ENCODE measurements around the gene LRP5. TPM values are rescaled to one million over a fixed set of nuclear protein-coding genes. Genes with fewer than 3 reads are reported as not detected.

Gene LRP5
- total RNA-seq, 2 experiments from 2014 or later = 2.0 to 2.9 TPM

DNA sequence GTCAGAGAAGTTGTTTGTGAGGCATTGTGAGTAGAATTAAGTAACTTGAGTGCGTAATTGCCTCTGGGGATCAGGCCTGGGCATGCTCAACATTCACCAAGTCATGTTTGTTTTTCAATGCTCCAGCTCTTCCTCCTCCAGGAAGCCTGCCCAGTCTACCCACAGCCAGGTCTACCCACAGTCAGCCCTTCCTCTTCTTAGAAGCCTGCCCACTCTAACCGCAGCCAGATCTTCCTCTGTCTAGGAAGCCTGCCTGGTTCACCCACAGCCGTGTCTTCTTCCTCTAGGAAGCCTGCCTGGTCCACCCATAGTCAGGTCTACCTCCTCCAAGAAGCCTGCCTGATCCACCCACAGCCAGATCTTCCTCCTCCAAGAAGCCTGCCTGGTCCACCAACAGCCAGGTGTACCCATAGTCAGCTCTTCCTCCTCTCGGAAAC lies 25.0 kb downstream of the LRP5 start:
- CTCF ChIA-PET = no interaction called here
- Mint-ChIP-seq H3K36me3 (ENCODE audit: low read depth) (no peaks in the 10 kb centered on the region), H3K9me3 (no peaks in the 10 kb centered on the region), H3K27me3 (no peaks in the 10 kb centered on the region), H3K4me3 (no peak overlapping the region), H3K4me1 (ENCODE audit: low read depth) (peaks cover 61% of the 10 kb centered on the region), H3K27ac (peak overlapping the region; percentile 14)
- intact Hi-C loops (cut with DNase I, micrococcal nuclease) = no loop called here
- Histone ChIP-seq H3K27me3 (ENCODE audit: control insufficient read depth in 1 of 2, insufficient read depth in 2 of 2, low read length in 2 of 2) (no peaks in the 10 kb centered on the region), H3K9me3 (ENCODE audit: control insufficient read depth in 1 of 2, insufficient read depth in 1 of 2, low read length in 2 of 2) (no peaks in the 10 kb centered on the region), H3K27ac (ENCODE audit: low read depth in 1 of 2, low read length in 2 of 2) (no peak overlapping the region), H3K36me3 (ENCODE audit: insufficient read depth, low read length) (no peaks in the 10 kb centered on the region), H3K4me3 (ENCODE audit: low read length) (no peak overlapping the region), H3K4me1 (ENCODE audit: insufficient read depth, low read length) (peaks cover 40% of the 10 kb centered on the region)
- TF ChIP-seq, protein P1, sequence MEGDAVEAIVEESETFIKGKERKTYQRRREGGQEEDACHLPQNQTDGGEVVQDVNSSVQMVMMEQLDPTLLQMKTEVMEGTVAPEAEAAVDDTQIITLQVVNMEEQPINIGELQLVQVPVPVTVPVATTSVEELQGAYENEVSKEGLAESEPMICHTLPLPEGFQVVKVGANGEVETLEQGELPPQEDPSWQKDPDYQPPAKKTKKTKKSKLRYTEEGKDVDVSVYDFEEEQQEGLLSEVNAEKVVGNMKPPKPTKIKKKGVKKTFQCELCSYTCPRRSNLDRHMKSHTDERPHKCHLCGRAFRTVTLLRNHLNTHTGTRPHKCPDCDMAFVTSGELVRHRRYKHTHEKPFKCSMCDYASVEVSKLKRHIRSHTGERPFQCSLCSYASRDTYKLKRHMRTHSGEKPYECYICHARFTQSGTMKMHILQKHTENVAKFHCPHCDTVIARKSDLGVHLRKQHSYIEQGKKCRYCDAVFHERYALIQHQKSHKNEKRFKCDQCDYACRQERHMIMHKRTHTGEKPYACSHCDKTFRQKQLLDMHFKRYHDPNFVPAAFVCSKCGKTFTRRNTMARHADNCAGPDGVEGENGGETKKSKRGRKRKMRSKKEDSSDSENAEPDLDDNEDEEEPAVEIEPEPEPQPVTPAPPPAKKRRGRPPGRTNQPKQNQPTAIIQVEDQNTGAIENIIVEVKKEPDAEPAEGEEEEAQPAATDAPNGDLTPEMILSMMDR (IDR thresholded peaks at IDR 0.05) = no peak
- POLR2A ChIA-PET = interaction anchor here (0.8 to 1.2 kb wide), 2 partner anchors 9 to 65 kb away, joined by 3 to 6 read pairs; partner anchors contain the start of gene C11orf24
- DNase-seq (peak in 2 of 14 experiments; percentile 14 to 20), ATAC-seq (ENCODE audit: poor library complexity) (no peak)

DNA sequence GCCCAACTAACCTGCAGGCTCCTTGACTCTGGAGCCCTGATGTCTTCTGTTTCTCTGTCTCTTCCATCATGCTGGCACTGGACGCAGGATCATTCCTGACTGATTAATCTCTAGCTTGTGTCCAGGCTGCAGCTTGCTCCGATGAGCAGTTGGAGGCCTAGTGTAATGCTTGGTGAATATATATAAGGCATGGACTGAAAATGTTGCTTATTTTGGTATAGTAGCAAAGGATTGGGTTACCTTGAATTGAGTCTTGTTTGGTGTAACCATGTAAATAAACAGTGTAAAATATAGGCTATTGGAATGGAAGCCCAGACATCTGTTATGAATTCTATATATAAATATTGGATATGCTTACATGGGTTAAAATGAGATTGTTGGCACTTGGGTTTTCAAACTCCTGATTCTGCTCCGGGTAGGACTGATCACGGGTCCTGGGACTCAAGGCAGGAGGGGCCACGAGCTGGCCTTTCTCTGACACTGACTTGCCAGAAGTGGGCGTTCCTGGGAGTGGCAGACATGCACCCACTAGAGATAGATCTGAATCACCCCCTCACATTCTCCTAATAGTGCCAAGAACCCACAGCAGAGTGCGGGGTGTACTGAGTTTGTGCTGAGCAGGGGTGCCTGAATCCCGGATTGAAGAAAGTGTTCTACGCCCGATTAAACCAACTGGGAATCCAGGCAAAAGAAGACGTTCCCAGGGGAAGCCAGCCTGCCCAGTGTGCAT lies 25.8 kb downstream of the LRP5 start:
- H3K4me1 Mint-ChIP-seq (ENCODE audit: low read depth) = peaks cover 53% of the 10 kb centered on the region

DNA sequence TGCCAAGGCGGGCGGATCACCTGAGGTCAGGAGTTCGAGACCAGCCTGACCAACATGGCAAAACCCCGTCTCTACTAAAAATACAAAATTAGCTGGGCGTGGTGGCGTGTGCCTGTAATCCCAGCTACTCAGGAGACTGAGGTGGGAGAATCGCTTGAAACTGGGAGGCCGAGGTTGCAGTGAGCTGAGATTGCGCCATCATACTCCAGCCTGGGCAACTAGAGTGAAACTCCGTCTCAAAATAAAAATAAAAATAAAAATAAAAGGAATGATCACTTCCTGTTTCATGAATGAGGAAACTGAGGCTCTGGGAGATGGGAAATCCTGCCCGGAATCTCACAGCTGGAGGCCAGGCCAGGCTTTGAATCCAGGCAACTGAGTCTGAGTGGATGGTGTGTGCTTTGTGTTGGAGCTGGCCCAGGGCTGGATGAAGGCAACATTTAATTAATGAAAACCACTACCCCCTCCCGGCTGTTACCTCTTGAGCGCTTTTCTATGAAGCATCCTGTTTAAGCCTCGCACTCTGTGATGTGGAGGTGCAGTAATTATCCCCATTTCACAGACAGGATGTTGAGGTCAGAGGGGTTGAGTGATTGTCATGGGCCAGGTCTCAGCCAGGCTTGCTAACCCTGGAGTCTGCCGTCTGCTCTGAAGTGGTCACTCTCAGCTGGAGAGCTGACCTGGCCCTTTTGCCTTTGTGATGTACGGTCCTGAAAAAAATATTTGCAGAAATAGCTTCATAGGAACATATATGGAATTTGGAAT lies 27.8 kb downstream of the LRP5 start:
- Mint-ChIP-seq H3K9me3 (no peaks in the 10 kb centered on the region), H3K4me1 (ENCODE audit: low read depth) (peaks cover 51% of the 10 kb centered on the region), H3K36me3 (ENCODE audit: low read depth) (no peaks in the 10 kb centered on the region), H3K27ac (peak overlapping the region; percentile 1), H3K27me3 (no peaks in the 10 kb centered on the region), H3K4me3 (no peak overlapping the region)
- H3K4me1 ChIP-seq (ENCODE audit: insufficient read depth, low read length) = peaks cover 35% of the 10 kb centered on the region
- DNase-seq (peak in 7 of 14 experiments; percentile 9 to 74 (median 43)), ATAC-seq (ENCODE audit: poor library complexity) (peak; percentile 80)
- H3K9me3 ChIP-seq (ENCODE audit: control insufficient read depth in 1 of 2, insufficient read depth in 1 of 2, low read length in 2 of 2) = no peaks in the 10 kb centered on the region
- H3K27me3 ChIP-seq (ENCODE audit: control insufficient read depth in 1 of 2, insufficient read depth in 2 of 2, low read length in 2 of 2) = no peaks in the 10 kb centered on the region
- no peaks in the 10 kb centered on the region for H3K36me3 ChIP-seq (ENCODE audit: insufficient read depth, low read length)
- POLR2A ChIA-PET = no interaction called here
- TF ChIP-seq, protein P1 (IDR thresholded peaks at IDR 0.05) = no peak
- CTCF ChIA-PET = no interaction called here
- intact Hi-C loops (cut with DNase I, micrococcal nuclease) = no loop called here
- H3K4me3 ChIP-seq (ENCODE audit: low read length) = no peak overlapping the region
- no peak overlapping the region for H3K27ac ChIP-seq (ENCODE audit: low read depth in 1 of 2, low read length in 2 of 2)

More for the DNA sequence above, 25.8 kb downstream of the LRP5 start:
- intact Hi-C loops (cut with DNase I, micrococcal nuclease) = no loop called here
- Mint-ChIP-seq H3K36me3 (ENCODE audit: low read depth) (no peaks in the 10 kb centered on the region), H3K27ac (peak overlapping the region; percentile 14), H3K4me3 (no peak overlapping the region), H3K27me3 (no peaks in the 10 kb centered on the region), H3K9me3 (no peaks in the 10 kb centered on the region)
- no peak for DNase-seq
- Histone ChIP-seq H3K27me3 (ENCODE audit: control insufficient read depth in 1 of 2, insufficient read depth in 2 of 2, low read length in 2 of 2) (no peaks in the 10 kb centered on the region), H3K27ac (ENCODE audit: low read depth in 1 of 2, low read length in 2 of 2) (no peak overlapping the region), H3K4me1 (ENCODE audit: insufficient read depth, low read length) (peaks cover 35% of the 10 kb centered on the region), H3K9me3 (ENCODE audit: control insufficient read depth in 1 of 2, insufficient read depth in 1 of 2, low read length in 2 of 2) (no peaks in the 10 kb centered on the region), H3K36me3 (ENCODE audit: insufficient read depth, low read length) (no peaks in the 10 kb centered on the region), H3K4me3 (ENCODE audit: low read length) (no peak overlapping the region)
- ATAC-seq (ENCODE audit: poor library complexity) = no peak
- ChIA-PET CTCF (no interaction called here), POLR2A (interaction anchor here (1.2 kb wide), 1 partner anchor 10 kb away, joined by 6 read pairs; no protein-coding TSS in a partner anchor)
- TF ChIP-seq, protein P1 (IDR thresholded peaks at IDR 0.05) = no peak
